Skin epidermis (tissue), 12 donors: ENCODE measurements around the gene GPC2.
"Not testable (repeated sequence)": the region's sequence is repeated elsewhere in the genome, so short reads cannot be mapped to it uniquely, and the experiment has no call there.

ENCODE experiments used
- H3K27ac ChIP-seq, 21 experiments: fragments of 200-600 bp; sonication (generic) in 11 of 21; one replicate each; pipeline ENCODE4 v1.5.0; 2020; ENCODE audit warnings: mild to moderate bottlenecking in 3 of 21, inconsistent platforms in 2 of 21, moderate library complexity in 2 of 21
- H3K4me3 ChIP-seq, 7 experiments: fragments of 200-600 bp; sonication (generic) in 2 of 7; one replicate each; pipeline ENCODE4 v1.5.0; 2020; ENCODE audit warnings: inconsistent platforms in 2 of 7, mild to moderate bottlenecking in 2 of 7, moderate library complexity in 1 of 7

The GPC2 gene

GRCh38 chr7:100156331-100157068, 20.7 kb downstream of the GPC2 start:
- peak overlapping the region in 1 of 7 experiments; percentile 99 for H3K4me3 ChIP-seq

DNA sequence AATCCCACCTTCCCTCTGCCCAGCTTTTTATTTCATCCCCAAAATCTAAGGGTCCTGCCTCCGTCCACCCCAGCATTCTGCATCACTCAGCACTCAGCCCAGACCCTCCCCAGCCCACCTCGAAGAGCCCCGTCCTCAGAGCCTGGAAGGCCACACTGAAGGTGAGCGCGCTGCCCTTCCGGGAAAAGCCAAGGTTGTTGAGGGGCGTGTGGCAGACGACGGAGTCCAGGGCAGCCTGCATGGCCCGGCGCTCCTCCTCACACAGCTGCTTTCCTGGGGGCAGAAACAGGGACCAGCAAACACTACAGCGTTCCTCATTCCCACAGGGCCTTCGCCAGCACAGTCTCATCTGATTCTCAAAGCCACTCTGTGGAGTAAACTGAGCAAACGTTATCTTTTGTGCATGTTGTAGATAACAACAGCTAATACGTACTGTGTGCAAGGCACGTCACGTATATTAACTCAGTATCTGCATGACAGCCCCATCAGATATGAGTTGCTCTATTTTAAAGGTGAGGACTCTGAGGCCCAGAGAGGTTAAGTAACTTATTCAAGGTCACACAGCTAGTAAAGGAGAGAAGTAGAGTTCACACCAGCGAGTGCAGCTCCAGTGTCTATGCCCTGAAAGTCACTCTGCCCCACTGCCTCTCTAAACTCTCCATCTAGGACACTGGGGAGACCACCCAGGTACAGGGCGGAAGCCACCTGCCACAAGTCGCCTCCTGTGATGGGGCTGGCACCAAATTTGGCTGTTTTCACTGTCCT, 21.4 kb downstream of the GPC2 start:
- H3K27ac ChIP-seq, result no peak overlapping the region
- H3K4me3 ChIP-seq, result no peak overlapping the region

More at GRCh38 chr7:100156331-100157068, 20.7 kb downstream of the GPC2 start:
- peak overlapping the region in 8 of 21 experiments; percentile 7 to 97 (median 90) for H3K27ac ChIP-seq

- H3K27ac ChIP-seq, result peak overlapping the region in 8 of 21 experiments; percentile 1 to 57 (median 30)
- H3K4me3 ChIP-seq, result no peak overlapping the region
Observed at GRCh38 chr7:100154651-100155491, 22.3 kb downstream of the GPC2 start.

DNA sequence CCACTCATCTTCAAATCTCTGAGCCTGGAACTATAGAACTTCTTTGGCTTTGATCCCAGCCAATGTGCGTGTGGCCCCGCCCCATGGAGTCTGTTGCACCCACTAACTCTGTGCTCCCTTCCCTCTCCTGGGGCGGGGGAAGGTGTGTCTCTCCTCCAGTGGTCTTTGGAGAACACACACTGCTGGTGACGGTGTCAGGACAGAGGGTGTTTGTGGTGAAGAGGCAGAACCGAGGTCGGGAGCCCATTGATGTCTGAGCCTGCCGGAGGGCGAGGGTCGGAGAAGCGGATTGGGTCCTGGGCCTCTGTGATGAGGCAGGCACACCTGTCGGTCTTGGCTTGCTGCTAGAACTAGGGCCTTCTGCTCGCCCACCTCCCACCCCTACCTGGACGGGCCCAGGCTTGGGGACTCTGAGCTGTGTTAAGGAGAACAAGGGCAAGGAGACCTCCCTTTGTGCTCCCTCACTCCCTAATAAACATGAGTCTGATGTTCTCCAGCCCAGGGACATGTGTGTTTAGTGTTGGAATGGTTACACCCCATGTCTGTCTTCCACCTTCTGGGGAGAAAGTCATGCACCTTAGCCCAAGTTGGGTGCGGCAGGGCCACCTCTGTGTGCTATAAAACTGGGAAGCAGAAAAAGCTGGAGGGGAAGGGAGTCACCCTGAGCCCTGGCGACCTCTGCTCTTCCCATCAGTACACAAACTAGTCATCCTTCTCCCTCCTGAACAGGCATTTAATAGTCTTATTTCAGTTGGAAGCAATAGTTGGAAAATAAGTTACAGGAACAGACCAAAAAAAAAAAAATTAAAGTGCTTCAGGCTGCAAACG, 23.3 kb downstream of the GPC2 start:
- peak overlapping the region in 9 of 21 experiments; percentile 1 to 57 (median 30) for H3K27ac ChIP-seq
- H3K4me3 ChIP-seq, result no peak overlapping the region

GRCh38 chr7:100152937-100153666, 24.1 kb downstream of the GPC2 start:
- Histone ChIP-seq H3K4me3 (no peak overlapping the region), H3K27ac (peak overlapping the region in 1 of 21 experiments; percentile 57)

GRCh38 chr7:100152404-100152803, 24.8 kb downstream of the GPC2 start:
- H3K27ac ChIP-seq, result peak overlapping the region in 4 of 21 experiments; percentile 32 to 57 (median 49)
- H3K4me3 ChIP-seq, result no peak overlapping the region

DNA sequence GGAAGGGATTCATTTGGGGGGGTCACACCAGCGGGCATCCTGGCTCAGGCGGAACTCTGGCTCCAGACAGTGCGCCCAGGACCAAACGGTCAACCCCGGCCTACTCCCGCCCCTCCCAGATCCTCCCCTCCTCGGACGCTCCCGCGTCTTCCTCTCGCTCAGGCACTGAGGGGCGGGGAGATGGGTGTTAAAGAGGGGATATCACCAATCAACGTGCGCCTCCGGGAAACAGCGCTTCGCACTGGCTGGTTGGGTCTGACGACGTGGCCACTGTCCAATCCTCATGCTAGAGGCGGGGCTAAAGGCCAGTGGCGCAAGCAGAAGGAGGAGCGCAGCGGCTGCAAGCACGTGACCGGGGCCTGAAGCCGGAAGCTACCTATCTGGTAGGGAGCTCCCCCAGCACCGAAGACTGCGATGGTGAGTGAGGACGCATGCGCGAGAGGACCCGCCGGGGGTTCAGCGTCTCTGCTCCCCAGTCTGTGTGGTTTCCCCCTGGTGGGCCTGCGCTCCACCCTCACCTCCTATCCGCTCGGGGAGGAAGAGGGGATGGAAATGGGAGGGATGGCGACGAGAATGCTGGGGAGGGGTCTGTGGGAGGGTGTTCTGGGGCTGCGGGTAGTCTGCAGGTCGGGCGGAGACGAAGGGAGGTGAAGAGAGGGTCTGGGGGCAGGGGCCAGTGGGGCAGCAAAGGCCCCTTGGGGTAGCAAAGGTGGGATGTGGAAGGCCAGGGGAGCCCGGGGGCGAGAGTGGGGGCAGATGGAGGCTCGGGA, 28.4 kb downstream of the GPC2 start, which contains the start of gene LAMTOR4:
TSS of gene LAMTOR4 (plus strand) at position 360 of the 770 bp plus-strand sequence. CDS start at position 415, 55 bp downstream.
- Histone ChIP-seq H3K4me3 (peak within 1 kb of the TSS; percentile 62 to 90 (median 84)), H3K27ac (peak within 1 kb of the TSS; percentile 79 to 98 (median 94))

DNA sequence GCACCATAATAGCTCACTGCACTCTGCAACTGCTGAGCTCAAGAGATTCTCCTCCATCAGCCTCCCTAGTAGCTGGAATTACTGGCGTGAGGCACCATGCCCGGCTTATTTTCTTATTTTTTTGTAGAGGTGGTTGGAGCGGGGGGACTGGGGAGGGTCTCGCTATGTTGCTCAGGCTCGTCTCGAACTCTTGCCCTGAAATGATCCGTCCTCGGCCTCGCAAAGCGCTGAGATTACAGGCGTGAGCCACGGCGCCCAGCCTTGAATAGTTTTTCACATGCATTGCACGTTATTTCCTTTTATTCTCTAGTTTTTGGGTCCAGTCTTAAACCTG, 29.0 kb downstream of the GPC2 start:
- peak overlapping the region; percentile 62 to 90 (median 84) for H3K4me3 ChIP-seq
- H3K27ac ChIP-seq, result peak overlapping the region in 20 of 21 experiments; percentile 39 to 98 (median 88)

DNA sequence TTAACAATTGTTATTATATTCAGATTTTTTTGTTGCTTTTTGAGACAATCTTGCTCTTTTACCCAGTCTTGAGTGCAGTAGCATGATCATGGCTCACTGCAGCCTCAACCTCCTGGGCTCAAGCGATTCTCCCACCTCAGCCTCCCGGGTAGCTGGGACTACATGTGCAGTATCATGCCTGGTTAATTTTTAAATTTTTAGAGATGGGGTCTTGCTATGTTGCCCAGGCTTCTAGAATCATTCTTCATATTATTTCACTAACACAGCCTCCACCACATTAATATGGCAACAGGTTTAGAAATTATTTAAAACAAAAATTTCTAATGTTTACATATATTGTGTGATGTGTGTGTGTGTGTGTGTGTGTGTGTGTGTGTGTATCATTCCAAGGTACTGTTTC, 29.9 kb downstream of the GPC2 start:
- Histone ChIP-seq H3K4me3 (no peak overlapping the region), H3K27ac (peak overlapping the region in 2 of 21 experiments; percentile 1 to 31)

- H3K27ac ChIP-seq, H3K4me3 ChIP-seq: not testable (repeated sequence)
Observed at GRCh38 chr7:100146350-100146749, 30.8 kb downstream of the GPC2 start.

- Histone ChIP-seq H3K4me3 (no peak overlapping the region), H3K27ac (no peak overlapping the region)
Observed at GRCh38 chr7:100142461-100142860, 34.7 kb downstream of the GPC2 start.

DNA sequence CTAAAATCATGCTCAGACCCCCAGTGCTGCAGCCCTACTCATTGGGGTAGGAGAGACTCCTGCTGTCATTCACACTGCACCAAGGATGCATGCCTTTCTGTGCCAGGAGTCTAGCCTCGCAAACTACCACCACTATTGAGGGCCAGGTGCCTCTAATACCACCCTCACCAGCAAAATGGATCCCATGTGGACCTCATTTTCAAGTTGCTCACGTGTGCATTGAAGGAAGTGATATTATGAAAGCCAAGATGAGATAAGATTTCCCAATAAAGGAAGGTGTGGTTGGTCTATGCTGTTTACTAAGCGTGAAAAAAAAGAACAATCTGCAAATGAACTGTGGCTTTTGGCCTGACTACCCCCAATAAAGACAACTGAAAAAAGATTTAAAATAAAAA, 35.6 kb downstream of the GPC2 start:
- Histone ChIP-seq H3K4me3 (no peak overlapping the region), H3K27ac (peak overlapping the region in 3 of 21 experiments; percentile 9 to 44 (median 14))

DNA sequence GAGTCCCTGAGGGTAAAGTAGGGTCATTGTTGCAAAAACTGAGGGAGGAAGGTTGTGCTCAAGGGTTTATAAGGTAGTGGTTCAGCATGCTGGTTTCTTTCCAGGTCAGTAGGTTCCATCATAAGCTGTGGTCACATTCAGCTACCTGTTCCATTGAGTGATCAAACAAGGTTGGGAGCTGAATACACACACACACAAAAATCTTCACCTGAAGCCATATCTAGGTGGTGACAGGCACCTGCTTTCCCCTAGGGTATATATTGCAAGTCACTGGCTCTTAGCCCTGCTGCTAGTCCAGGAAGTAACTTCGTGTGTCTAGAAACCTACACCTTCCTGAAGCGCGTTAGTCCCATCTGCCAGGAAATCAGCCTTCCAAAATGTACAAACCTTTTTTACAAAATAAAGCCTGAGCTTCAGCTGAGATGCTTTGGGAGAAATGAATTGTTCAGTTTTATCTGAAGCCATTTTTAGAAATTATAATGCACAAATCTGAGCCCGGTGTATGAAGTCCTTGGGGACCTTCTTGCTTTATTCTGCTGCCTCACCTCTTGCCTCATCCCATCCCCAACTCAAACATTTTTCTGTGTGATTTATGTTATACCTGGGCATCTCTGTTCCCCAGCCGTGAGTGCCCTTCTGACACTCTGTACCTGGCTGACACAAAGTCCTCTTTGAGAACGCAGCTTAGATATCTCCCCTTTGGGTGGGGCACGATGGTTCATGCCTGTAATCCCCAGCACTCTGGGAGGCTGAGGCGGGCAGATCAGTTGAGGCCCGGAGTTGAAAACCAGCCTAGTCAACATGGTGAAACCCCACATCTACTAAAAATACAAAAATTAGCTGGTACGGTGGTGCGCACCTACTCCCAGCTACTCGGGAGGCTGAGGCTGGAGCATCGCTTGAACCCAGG, 39.1 kb downstream of the GPC2 start:
- no peak overlapping the region for H3K27ac ChIP-seq

DNA sequence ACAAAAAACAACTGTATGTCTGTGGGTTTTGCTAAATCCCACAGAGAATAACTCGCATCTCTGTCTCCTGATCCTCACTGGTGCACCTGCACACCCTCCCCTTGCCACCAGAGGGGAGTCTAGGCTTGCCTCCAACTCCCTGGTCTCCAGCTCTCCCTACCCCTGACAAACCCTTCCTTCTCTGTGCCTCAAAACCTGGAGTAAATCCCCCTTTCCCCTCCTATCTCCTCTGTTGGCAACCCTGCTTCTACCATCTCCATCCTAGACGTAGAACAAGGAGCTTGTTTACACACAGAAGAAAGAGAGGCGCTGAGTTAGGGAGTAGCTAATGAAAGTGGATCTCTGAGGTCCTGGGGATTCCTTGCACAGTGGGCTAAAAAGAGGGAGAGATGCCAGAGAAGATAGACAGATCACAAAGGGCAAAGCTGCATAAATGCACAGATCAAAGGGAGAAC, 44.5 kb downstream of the GPC2 start:
- H3K4me3 ChIP-seq, result no peak overlapping the region
- no peak overlapping the region for H3K27ac ChIP-seq

More for the DNA sequence above, 39.1 kb downstream of the GPC2 start:
- H3K4me3 ChIP-seq, result no peak overlapping the region

- H3K27ac ChIP-seq, result no peak overlapping the region
- H3K4me3 ChIP-seq, result no peak overlapping the region
Observed at GRCh38 chr7:100132126-100132525, 45.1 kb downstream of the GPC2 start.

GRCh38 chr7:100130608-100131453, 46.4 kb downstream of the GPC2 start:
- peak overlapping the region in 1 of 21 experiments; percentile 7 for H3K27ac ChIP-seq
- no peak overlapping the region for H3K4me3 ChIP-seq
